GM19043 (cell line): ENCODE measurements around the gene SF3A1.

Experiments
- ATAC-seq: cut with Tn5 transposase; IDR thresholded peaks from one replicate; pipeline ENCODE4 v1.9.1; 2021; ENCODE audit warnings: low read depth; ENCODE audit not compliant: unreplicated experiment

SF3A1 gene

GRCh38 chr22:30326255-30326705 lies 30.4 kb downstream of the SF3A1 start:
- no peak for ATAC-seq

DNA sequence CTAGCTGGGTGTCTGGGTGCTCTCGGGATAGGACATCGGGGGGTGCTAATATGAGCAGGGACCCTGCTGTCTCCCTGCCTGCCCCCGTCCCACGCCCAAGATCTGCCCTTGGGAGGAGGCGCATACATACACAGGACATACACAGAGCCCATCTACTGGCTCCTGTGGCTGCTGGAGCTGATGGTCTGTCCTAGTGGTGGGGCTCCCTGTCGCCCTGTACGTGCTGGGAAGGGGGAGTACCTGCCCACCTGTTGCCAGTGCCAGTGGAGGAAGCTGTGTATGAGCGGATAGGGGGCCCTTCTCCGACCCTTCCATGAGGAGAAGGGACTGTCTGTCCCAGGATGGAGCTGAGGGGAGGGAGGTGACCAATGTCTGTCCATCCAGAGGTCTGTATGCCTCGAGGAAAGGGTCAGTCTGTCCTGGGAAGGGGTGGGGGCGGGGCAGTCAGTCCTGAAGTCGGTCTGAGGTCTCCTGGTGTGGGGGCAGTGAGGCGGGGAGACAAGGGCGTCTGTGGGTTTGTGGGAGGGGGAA lies 30.9 kb downstream of the SF3A1 start:
- ATAC-seq: no peak

DNA sequence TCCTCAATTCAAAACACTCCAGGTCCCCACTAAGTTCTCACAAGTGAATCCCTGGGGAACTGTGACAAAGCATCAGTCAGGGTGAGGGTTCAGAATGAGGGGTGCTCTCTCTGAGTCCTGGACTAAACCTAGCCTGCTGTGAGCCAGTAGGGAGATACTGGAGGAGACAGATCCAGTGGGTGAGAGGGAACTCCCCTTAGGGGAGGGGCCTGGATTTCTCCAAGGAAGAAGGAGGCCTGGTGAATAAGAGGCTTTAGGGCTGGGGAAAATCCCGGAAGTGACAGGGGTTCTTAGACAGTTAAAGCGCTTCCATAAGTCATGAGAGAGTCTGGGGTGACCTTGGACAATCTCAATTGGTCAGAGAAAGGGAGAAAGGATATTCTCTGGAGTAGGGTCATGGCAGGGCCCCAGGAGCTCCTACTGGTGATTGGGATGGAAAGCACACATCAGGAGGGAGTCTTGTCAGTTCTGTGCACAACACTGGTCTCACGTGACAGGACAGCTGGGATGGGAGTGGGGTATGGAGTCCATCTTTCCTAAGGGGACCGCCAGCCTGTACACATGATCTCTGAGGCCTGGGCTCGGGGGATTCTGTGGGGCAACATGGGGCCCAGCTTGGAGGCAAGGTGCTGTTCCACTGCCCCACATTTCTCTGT lies 31.5 kb downstream of the SF3A1 start:
- ATAC-seq: no peak

DNA sequence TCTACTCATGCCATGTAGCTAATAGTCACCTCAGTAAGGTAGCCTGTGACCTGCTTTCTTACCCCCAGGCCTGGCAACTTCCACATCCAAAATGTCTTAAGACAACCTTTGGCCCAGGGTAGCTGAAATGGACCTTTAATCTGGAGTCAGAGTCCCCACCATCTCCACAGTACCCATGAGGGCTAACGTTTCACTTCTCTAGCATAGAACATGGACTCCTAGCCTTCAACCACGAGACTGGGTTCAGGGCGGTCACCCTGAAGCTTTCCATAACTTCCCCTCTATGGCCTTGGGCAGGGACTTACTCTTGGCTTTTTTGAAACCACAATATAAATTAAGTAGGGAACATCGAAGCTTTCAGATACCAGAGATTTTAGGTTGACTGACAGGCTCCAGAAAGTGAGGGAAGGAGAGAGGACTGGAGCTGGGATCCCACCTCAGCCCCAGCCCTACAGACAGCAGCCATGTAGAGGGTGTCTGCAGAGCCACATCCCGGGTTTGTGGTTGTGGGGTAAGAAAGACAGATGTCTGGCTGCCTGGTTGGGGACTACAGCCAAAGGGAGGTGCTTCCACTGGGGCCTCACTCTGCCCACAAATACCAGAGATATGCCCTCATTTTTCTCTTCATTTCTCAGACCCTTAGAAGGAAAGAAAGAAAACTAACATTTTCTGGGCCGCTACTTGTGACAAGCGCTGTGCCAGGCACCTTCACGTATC lies 32.5 kb downstream of the SF3A1 start:
- no peak for ATAC-seq

DNA sequence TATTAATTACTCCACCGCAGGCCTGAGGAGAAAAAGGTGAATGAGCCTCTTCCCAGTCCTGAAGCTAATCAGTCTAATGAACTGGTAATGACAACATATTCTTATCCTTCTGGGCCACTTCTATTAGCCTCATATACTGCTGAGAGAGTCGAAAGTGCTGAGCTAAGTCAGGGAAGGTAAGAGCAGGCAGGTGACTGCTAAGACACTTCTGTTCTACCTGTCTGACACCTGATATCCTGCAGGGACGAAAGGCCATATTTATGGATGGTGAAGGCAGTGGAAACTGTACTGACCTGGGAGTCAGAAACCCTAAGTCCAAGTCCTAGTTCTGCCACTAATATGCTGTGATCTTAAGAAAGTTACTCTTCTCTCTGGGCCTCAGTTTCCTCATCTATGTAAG lies 33.4 kb downstream of the SF3A1 start:
- ATAC-seq: no peak

GRCh38 chr22:30321461-30321860 lies 35.2 kb downstream of the SF3A1 start:
- ATAC-seq: no peak

GRCh38 chr22:30320021-30320556 lies 36.6 kb downstream of the SF3A1 start:
- ATAC-seq: no peak

- ATAC-seq: no peak
Measured at GRCh38 chr22:30318799-30319419, 37.8 kb downstream of the SF3A1 start.

GRCh38 chr22:30317778-30318177 lies 38.9 kb downstream of the SF3A1 start:
- ATAC-seq: no peak

DNA sequence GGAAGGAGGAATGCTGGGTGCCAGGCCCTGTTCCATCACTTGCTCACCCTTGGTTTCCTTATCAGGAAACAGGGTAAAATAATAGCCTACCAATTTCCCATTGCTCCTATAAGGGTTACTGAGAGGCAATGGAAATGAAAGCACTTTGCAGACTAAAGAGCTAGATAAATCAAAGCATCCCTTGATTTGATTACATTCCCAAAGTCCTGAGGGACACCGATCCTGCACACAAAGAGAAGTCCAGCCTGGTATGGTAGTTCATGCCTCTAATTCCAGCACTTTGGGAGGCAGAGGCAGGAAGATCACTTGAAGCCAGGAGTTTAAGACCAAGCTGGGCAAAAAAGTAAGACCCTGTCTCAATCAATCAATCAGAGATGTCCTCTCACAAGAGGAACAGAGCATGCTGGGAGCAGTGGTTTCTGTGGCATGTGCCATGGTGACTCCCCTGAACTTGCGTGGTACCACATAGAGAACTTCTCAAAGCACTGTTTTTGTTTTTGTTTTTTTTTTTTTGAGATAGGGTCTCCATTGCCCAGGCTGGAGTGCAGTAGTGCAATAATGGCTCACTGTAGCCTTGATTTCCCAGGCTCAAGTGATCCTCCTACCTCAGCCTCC lies 40.6 kb downstream of the SF3A1 start:
- no peak for ATAC-seq

GRCh38 chr22:30314915-30315314 lies 41.8 kb downstream of the SF3A1 start:
- ATAC-seq: no peak

DNA sequence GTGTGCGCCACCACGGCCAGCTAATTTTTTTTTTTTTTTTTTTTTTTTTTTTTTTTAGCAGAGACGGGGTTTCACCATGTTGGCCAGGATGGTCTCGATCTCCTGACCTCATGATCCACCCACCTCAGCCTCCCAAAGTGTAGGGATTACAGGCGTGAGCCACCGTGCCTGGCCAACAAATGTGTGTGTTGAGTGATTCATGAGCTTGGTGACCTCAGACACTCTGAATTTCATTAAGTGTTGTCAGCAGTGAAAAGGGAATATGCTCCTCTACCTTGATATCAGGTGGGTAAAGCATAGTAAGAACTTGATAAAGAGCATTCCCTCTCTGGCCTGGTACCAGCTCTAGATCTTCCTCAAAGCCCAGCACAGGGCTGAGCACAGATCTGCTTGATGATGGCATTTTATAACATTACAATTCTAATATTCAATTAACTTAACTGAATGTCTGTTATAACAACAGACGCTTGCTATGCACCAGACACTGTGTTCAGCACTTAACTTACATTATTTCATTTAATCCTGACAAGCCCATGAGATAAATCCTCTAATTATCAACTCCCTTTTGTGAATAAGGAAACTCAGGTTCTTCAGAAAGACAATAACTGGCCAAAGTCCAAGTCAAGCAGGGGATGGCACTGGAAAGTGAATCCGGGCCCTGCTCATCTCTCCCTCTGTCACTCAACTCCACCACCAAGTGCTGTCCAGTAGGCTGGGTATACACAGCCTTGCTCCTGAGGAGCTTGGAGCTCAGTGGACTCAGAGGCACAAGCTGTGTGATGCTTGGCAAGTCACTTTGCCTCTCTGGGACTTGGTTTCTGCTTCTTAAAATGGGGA lies 42.9 kb downstream of the SF3A1 start:
- no peak for ATAC-seq

DNA sequence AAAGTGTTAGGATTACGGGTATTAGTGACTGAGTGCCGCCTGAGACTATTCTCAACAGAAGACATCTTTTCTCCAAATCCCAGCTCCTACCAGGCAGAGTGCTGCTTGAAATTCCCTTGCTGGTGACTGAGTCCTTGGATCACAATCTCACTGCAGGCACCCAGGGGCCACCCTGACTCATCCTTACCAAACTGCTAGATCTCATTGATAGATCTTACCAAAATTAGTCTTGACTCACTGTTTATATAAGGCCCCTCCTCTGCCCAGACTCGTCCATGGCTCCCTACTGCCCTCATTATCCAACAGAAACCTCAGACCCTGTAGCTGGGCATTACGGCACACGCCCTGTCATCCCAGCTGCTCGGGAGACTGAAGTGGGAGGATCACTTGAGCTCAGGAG lies 44.6 kb downstream of the SF3A1 start:
- no peak for ATAC-seq

DNA sequence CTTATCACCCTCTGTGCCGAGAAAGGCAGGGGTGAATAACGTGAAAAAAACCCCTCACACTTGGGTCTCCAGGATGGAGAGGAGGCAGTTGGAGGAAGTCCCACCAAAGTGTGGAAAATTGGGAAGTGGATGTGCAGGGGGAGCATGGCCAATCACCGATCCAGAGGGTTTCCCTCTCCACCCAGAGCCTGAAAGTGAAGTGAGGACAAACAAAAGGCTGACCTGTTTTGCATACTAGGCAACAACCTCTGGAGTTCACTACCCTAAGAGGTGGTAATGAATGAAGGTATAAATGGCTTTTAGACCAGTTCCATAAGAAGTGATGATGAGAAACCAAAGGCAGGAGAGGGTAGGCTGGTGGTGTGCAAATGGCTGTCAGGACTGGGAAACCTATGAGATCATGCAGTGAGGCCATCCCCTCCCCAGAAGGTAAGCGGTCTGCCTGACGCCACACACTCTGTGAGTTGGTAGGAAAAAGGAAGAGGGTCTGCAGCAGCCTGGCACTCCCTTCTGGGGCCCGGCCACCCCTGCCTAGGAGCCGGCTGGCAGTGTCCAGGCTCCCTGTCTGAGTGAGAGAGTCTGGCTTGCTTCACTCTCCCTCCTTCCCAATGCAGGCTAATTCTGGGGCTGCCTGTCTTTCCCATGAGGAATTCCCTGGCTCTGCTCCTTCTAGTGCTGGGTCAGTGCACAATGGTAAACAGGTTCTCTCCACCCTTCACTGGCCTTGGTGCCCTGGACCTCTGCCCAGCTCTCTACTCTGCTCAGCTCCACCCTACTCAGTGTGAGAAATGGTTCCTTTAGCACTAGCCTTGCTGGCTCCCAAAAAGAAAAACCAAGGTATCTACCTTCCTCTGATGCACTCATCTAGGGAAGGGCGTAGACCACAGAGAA lies 45.6 kb downstream of the SF3A1 start:
- ATAC-seq: no peak

- ATAC-seq: peak; percentile 46
Measured at GRCh38 chr22:30309951-30310741, 46.5 kb downstream of the SF3A1 start.

- ATAC-seq: no peak
Measured at GRCh38 chr22:30308518-30309230, 48.0 kb downstream of the SF3A1 start.

DNA sequence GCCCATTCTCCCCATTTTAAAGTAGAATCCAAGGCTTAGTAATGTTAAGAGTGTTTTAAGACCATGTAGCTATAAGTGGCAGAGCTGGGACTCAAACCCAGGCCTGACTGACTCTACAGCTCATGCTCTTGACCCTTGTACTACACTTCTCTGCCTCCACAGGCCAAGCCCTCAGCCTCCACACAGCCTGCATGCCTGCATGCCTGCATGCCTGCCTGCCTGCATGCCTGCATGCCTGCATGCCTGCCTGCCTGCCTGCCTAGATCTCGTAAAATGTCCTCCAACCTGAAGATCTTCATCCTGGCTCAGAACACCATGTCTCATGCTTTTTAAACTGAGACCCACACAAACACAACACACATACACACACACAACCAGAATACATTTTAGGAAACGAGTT lies 48.6 kb downstream of the SF3A1 start:
- ATAC-seq: no peak
